GM23248 (cell line): ENCODE data around the gene TMEM9B.

ENCODE experiments used
- EZH2 ChIP-seq: fragments of 200-600 bp; sonication (generic); IDR thresholded peaks from 2 replicates; pipeline ENCODE4 v1.6.1; 2018; ENCODE audit warnings: antibody characterized with exemption, mild to moderate bottlenecking; ENCODE audit not compliant: insufficient read depth, poor library complexity, severe bottlenecking
- EZH2phosphoT487 ChIP-seq: fragments of 200-600 bp; sonication (generic); IDR thresholded peaks from 2 replicates; pipeline ENCODE4 v1.6.1; 2018; ENCODE audit warnings: antibody characterized with exemption, moderate library complexity, mild to moderate bottlenecking, low read depth; ENCODE audit not compliant: insufficient read depth

DNA sequence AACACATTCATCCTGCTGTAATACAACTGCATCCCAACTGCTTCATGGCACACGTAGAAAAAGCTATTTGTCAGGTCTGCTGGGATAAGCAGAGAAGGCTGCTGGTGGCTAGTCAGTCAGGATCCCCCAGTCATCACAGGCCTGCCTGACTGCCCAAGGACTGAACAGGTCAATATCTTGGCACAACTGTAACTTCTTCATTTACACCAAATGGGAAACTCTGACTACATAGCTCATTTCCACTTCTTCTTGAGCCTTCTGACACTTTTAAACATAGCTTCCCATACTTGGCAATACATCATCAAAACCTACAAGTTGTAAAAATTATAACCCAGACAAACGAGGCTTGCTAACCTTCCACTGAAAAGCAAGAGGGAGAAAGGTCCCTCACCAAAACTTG is 2.8 kb downstream of the TMEM9B start:
- TF ChIP-seq EZH2phosphoT487 (no peak), EZH2 (no peak)
